DMS79 (cell line): ENCODE data around the gene ORC4.

Experiments
- DNase-seq: peaks from one replicate; lab custom pipeline; 2025; lab: John Stamatoyannopoulos, UW

Gene ORC4

DNA sequence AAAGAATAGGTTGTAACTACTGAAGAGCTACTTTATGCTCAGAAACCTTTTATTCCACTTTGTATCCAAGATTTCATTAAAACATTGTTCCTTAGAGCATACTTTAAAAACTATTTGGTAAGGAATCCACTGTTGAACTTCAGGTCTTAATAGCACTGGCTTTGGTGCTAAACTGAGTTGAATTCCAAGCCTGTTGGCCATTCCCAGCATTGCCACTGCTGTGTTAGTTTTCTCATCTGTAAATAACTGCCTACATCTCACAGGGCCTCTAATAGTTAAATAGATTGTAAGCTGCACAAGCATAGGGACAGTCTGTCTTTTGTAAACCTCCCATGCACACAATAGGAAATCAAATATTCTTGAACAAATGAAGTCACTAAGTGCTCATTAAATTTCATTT, 86.6 kb downstream of the ORC4 start:
- no peak for DNase-seq

DNA sequence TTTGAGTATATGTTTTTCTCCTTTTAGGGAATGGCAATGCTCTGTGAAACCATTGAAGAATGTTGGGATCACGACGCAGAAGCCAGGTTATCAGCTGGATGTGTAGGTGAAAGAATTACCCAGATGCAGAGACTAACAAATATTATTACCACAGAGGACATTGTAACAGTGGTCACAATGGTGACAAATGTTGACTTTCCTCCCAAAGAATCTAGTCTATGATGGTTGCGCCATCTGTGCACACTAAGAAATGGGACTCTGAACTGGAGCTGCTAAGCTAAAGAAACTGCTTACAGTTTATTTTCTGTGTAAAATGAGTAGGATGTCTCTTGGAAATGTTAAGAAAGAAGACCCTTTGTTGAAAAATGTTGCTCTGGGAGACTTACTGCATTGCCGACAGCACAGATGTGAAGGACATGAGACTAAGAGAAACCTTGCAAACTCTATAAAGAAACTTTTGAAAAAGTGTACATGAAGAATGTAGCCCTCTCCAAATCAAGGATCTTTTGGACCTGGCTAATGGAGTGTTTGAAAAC, 93.4 kb downstream of the ORC4 start:
- DNase-seq = no peak

DNA sequence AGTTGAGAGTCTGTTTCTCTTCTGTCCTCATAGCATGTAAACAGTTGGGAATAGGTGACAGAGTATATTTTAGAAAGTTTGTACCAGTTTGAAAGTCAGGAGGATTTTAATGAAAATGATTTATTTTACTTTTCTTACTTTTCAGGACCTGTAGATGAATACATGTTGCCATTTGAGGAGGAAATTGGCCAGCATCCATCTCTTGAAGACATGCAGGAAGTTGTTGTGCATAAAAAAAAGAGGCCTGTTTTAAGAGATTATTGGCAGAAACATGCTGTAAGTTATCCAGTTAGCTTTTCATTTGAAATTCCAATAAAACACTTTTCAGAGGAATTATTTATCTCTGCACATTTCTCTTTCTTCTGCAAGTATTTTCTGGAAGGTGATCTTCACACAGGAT, 94.7 kb downstream of the ORC4 start:
- DNase-seq = no peak

DNA sequence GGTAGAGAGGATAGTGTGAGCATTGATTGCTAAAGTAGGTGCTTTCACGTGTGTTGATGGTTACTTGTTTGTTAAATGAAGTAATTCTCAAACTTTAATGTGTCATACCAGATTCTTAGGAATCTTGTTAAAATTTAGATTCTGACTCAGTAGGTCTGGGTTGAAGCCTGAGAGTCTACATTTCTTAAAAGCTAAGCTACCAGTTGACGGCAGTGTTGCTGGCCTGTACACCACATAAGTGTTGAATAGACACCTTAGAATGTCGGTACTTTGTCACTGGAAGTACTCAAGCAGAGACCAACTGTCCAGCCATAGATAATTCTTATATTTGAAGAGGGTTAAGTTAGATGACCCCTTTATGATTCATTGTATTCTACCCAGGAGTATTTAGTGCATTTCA, 95.9 kb downstream of the ORC4 start:
- DNase-seq = no peak

DNA sequence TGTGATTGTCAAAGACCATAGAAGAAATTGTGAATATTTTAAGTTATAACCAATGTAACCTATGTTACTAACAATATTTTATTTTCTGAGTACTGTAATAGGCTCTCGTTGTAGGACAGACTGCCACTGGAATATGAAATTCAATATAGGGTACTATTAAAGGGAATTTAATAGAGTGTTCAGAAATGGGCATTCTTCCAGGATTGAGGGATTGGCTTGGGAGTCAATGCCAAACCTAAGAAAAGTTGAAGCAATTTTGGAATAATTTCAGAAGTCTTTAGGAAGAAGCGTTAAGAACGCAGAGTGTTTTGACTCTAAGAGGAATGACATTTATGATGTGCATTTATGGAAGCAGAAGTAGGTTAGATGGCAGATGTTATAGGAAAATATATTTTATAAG, 96.7 kb downstream of the ORC4 start:
- DNase-seq = no peak

DNA sequence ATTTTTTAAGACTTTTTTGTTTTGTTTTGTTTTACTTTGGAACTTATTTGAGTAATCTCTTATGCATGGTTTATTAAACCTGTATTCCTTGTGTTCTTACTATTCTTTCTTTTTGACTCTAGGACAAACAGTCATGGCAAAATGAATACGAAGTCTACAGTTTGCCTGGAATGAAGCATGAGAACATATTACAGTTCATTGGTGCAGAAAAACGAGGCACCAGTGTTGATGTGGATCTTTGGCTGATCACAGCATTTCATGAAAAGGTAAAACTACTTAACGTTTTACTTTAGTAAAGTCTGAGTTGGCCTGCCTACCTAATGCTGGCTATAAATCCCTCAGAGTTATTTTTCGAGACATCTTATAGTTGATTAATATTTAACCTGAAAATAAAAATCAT, 103.4 kb downstream of the ORC4 start:
- DNase-seq = no peak

DNA sequence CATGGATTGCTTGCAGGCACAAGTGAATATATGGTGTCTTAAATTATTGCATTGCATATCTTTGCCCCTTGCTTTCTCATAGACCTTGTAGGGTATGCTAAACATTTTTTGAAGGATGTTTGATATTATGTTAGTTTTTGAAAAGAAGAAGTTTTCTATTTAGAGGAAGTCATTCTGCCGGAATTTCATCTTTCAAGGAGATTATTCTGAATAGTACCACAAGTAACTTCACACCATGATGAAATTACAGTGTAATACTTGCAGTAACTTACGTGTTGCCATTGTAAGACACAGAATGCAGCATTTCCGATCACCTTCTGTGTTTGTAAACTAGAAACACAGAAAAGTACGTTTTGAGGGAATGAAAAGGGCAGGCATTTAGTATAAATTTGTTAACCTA, 103.8 kb downstream of the ORC4 start:
- DNase-seq = no peak

DNA sequence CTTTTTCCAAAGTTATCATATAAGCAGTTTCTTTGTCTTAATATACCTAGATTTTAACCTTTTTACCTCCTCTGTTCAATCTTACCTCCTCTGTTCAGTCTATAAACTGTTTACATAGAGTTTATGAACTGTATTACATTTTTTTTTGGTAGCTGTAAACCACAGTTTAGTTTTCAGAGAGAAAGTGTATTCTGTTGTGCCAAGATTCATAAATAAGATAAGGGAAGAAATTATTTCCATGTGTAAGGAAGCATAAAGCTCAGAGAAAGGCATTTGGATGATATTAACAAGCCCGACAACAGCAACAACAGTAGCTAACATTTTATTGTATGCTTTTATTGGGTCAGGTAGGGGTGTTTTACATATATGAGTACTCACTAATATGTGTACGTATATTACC, 104.5 kb downstream of the ORC4 start:
- no peak for DNase-seq

DNA sequence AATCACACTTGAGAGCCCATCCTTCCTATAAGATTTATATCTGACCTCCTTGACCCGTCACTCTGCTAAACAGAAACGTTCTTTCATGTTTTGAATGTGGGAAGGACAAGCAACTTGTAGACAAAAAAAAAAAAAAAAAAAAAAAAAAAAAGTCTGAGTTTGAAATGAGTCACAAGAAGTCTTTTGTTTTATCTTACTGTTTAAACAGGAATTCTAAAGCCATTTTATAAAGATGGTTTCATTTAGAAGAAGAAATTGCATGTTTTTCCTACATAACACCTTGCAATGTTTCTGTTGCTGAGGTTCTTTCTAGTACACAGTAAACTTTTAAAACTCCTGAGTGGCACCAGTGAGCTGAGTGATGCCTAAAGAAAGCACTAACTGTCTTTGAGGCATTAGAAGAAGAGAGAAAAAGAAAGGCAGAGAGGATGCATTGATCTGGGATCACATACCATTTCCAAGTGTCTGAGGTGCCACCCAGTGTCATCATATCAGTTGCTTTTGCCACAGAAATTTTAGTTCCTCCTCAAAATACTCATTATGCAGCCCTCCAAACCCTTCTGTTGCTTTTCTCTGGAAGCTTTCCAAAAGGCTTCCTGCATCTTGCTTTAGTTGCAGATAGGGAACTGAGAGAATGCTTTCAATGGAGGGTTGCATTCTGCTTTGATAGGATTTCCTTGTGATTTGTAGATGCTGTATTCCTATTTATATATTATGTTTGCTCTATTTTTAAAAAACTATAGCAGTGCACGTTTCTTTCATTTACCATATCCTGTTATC, 106.6 kb downstream of the ORC4 start:
- DNase-seq = peak; percentile 53

DNA sequence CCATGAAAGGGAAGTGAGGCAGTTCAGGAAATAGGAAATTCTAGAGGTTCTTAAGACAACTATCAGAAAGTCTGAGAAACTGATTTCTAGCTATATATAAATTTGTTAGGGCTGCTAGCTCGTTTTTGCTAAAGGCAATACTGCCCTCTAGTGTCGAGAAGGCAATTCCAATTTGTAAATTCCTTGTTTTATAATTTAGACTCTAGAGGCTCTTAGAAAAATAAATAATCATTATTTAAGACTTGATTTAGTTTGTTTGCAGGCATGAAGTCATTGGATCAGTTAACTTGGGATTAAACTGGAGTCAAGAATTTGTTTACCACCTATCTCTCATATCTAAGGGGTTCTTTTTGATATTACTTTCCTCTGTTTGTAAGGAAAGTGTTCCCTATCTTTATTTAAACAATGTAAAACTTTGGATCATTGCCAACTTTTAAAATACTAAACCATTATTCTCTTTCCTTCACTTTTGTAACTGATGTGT, 109.5 kb downstream of the ORC4 start:
- peak; percentile 26 for DNase-seq

DNA sequence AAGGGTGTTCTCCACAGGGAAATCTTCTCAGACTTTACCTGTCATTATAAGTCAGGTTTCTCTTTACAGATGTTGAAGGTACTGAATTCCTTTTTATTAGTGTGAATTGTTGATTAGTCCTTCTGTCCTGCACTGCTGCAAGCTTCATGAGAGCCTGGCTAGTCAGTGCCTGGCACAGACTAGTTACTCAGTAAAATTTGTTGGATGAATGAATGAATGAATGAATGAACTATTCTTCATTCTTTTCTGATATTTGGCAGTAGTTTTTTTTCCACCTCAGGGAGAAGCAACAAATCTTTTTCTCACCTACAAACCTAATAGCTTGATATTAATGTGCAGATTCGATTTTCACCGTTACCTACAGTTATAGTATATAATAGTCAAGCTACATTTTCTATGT, 111.4 kb downstream of the ORC4 start:
- DNase-seq = no peak

DNA sequence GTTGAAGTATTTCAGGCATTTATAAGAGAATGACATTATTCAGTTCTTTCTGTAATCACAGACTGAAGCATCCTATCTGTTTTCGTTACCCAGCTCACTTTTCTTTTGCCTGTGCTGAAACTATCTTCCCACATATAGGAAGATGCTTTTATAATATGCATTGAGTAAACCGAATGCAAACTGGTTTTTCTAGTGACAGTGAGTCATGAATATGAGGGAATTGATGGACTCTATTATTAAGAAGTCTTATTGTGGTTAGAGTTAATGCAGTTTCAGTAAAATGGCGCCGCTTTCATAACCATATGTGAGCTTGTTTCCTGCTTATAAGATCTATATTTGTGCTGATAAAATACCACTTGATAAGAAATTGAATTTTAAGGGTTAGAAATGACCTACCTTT, 116.5 kb downstream of the ORC4 start:
- DNase-seq = no peak

DNA sequence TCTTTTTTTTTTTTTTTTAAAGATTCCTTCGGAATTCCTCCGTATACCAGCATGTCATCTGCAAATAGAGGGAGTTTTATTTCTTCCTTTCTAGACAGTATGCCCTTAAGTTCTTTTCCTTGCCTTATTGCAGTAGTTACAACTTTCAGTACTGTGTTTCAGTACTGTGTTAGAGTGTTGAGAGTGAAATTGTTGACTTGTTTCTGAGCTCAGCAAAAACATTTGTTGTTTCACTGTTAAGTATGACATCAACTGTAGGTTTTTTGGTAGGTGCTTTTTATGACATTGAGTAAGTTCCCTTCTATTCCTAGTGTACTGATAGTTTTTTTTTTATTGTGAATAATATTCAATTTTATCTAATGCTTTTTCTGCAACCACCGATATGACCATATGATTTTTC, 131.9 kb downstream of the ORC4 start:
- DNase-seq = no peak

DNA sequence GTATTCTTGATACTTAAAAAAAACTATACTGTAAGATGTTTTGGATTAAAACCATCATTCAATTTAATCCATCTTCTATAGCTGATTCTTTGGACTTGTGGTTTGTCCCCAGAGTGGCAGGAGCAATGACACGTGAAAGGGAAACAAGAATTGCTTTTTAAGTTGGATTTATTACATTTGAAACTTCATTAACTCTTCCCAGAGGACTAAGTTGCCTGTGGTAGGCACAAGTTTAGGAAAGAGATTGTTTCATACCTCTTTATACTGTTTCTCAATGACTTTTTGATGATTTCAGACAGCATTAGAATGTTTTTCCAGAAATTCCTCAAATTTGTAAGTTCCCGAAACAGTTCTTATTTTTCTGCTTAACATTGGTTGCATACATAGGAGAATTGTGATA, 134.4 kb downstream of the ORC4 start:
- DNase-seq = no peak

DNA sequence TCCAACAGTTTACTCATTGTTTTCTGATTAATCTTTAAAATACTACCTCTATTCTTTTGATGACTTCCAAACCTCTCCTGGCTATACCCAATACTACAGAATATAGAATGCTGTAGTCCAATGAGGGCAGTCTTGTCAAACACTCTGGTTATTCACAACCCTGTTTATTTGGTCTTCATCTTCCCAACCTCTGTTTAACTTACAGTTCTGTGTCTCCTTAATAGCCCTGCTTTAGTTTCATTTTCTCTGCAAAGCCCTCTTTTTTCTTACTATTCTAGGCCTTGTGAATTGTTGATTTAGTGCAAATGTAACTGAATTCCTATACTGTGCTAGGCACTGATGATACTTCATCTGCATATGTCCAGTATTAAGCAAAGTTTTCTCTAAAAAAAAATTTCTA, 135.7 kb downstream of the ORC4 start:
- no peak for DNase-seq

DNA sequence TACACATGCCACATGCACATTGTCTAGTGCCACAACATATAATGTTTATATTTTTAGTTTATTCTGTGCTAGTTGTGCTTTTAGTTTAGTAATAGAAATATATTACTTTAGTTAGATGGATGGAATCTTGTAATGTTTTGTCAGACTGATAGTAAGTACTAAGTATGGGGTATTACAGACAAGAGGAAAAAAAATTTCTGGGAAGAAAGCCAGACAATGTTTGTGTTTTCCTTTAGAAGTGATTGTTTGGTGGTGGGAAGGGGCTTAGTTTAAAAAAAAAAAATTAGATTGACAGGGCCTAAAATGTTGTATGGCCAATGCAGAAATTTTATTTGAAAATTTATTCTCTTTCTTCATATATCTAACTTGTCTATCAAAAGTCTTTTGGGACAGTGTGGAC, 137.9 kb downstream of the ORC4 start:
- DNase-seq = no peak
